ENCODE data around the gene MTFMT. TPM values are rescaled to one million over a fixed set of nuclear protein-coding genes. Genes with fewer than 3 reads are reported as not detected.

MTFMT gene
- polyA plus RNA-seq, 1 donor = 8.5 TPM

DNA sequence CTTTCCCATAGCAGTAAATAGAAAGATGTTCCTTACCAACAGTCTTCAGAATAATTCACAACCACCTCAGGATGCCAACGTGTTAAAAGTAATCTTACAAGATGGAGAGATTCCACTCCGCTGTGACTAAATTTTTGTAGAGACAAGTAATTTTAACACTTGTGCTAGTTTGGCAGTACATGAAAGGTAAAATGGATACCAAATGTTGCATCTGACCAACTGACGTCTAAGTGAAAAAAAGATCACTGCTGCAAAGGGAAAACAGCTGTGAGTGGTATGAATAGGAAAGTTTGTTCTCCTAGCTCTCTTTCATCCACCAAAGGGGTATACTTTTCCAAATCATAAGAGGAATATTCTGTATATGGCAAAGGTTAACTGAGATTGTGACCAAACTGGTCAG is 42.3 kb downstream of the MTFMT start:
- no peak for DNase-seq (ENCODE audit: low read depth)

DNA sequence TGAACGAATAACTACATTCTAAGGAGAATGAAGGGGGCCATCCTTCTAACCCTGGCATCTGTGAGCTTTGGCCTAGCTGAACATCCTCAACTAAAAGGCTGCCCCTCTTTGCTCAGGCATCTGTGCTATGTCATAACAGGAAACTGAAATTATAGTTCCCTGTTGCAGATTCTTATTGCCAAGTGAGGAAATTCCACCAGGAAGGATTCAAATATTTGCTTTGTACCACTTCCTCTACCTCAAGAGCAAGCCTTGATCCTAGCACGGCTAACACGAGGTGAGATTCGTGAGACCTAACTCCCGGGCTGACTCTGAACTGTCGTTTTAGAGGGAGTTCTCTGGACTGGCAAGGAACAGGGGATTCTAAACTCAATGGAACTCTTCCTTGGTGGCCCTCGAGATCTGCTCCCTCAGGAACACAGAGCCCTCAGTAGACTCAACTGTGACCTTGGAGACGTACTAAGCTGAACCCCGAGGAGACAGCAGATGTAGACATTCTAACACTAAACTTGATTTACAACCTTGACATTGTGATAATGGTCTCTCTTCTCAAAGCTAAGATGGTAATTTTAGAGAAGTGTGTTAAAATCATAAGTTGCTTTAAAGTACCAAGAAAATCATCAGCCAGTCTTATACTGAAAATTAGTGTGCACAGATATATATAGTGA is 43.9 kb downstream of the MTFMT start:
- no peak for DNase-seq (ENCODE audit: low read depth)

DNA sequence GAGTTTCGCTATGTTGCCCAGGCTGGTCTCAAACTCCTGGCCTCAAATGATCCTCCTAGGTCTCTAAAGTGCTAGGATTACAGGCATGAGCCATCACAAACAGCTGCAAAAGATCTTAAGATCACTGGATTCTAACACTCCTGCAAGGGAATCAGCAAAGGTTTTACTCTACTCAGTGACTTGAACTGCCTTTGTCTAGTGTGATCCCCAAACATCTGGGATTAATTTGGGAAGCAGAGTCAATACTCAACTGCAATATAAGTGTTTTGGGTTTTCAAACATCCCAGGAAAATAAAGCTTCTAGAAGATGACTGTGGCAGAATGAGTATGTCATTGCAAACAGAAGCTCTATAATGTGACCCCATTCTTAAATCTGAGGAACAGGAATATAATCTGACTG is 47.0 kb downstream of the MTFMT start:
- DNase-seq (ENCODE audit: low read depth) = no peak

DNA sequence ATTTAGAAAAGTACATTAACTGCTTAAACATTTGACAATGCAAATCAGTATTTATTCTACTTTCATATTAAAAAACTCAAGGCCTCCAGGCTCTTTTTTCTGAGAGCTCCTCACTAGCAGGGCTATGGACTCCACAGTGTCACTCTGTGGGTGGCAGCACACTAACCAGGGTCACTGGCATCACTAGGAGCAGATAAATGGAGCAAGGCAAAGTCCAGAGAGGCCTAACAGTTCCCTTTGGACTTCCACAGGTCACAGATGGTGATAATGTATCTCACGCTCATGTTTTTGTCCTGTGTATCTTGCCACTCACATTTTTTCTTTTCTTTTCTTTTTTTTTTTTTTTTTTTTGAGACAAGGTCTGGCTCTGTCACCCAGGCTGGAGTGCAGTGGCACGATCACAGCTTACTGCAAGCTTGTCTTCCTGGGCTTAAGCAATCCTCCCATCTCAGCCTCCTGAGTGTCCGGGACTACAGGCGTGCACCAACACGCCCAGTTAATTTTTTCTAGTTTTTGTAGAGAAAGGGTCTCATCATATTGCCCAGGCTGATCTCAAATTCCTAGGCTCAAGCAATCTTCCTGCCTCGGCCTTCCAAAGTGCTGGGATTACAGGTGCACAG is 47.5 kb downstream of the MTFMT start:
- DNase-seq (ENCODE audit: low read depth) = no peak

DNA sequence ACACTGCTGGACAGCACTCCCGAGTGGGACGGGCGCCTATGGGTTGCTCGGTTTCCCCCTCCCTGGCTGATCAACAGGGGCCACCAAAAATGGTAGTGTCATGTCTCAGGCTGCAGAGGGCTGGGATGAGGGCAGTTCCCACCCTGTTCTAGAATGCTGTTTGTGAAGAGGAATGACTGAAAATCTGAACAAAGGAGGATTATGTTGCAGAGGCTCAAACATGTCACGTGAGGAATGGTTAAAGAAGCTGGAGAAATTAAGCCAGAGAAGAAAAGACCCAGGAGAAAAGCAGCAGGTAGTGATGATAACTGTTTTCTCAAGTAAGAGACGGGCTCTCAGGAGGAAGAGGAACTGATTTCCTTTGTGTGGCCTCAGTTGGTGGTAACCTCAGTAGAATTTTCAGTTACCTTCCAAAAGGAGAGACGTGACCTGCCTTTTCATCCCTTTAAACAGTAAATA is 50.2 kb downstream of the MTFMT start:
- no peak for DNase-seq (ENCODE audit: low read depth)

DNA sequence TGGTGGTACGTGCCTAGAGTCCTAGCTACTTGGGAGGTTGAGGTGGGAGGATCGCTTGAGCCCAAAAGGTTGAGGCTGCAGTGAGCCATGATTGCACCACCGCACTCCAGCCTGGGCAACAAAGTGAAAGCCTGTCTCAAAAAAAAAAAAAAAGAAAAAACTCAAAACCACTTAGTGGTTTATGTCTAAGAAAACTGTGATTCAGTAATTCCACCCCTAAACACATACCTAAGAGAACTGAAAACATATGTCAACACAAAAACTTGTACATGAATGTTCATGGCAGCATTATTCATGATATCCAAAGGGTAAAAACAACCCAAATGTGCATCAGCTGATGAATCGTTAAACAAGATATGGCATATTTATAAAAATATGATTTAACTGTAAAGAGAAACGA is 54.0 kb downstream of the MTFMT start:
- DNase-seq (ENCODE audit: low read depth) = no peak

DNA sequence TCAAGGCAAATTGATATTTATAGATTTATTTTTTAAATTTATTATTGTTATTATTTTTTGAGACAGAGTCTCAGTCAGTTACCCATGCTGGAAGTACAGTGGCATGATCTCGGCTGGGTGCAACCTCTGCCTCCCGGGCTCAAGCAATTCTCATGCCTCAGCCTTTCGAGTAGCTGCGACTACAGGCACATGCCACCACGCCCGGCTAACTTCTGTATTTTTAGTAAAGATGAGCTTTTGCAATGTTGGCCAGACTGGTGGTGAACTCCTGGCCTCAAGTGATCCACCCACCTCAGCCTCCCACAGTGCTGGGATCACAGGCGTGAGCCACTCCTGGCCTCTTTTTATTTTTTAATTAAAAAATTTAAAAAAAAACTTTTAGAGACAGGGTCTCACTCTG is 58.7 kb downstream of the MTFMT start:
- no peak for DNase-seq (ENCODE audit: low read depth)

DNA sequence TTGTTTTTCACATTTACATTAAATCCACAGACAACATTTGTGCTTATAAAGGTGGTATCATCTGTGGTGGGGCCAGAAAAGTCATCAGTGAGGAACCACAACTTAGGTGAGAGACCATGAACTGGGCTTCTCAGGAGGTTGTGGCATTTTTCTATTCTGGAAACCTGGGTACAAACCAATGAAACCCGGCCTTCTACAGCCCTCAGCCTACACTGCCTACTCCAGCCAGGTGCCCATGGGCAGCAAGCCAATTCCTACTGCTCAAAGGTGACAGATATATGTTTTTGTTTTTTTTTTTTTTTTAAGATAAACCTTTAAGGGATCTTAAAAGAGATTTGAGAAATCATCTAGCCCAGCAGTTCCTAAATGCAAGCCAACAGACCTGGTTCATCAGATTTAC is 60.0 kb downstream of the MTFMT start:
- DNase-seq (ENCODE audit: low read depth) = no peak

DNA sequence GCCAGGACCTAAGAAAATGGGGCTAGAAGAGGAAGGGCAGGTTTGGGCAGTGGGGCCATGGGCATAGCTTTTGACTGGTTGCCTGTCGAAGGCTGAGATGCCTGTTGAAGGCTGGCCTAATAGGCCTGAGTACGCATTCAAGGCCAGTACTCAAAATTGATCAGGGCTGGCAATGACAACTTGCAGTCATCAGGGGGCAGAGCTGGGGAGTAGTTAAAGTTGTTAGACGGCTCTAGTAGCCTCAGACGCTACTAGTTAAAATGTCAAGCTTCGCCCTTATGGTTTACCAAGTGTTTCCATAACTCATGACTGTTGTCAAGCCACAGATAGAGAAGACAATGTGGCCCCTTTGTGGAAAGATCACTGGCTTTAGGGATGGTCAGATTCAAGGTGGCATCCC is 68.4 kb downstream of the MTFMT start:
- DNase-seq (ENCODE audit: low read depth) = no peak

DNA sequence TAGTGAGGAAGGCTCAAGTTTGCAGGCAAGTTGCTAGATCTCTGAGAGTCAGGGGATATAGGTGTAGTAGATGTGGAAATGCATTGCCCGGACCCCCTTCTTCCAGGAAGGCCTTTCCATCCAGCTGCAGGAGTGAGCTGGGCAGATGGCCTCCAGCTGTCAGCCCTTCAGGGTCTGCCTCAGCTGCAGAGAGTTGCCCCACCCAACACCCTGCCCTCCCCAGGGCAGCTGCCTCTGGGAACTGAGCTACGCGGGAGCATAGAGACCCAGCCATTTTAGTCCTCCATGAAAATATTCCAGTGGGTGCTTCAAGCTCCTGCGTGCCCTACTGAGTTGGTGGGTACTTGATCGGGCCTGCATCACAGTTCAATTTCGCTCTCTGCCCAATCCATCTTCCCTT is 69.3 kb downstream of the MTFMT start:
- DNase-seq (ENCODE audit: low read depth) = no peak

DNA sequence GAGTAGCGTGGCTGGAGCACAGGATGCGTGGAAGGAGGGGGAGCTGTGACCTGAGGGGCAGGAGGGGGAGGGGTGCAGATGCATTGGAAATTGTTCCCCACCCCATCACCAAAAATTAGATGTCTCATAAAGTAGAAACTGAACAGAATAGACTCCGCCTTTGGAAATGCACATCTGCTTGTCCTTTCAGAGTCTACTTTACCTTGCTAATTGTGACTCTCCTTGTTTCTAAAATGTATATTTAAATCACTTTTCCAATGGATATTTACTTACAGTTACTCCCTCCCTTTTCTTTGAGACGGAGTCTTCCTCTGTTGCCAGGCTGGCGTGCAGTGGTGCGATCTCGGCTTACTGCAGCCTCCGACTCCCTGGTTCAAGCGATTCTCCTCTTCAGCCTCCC is 70.3 kb downstream of the MTFMT start:
- no peak for DNase-seq (ENCODE audit: low read depth)

DNA sequence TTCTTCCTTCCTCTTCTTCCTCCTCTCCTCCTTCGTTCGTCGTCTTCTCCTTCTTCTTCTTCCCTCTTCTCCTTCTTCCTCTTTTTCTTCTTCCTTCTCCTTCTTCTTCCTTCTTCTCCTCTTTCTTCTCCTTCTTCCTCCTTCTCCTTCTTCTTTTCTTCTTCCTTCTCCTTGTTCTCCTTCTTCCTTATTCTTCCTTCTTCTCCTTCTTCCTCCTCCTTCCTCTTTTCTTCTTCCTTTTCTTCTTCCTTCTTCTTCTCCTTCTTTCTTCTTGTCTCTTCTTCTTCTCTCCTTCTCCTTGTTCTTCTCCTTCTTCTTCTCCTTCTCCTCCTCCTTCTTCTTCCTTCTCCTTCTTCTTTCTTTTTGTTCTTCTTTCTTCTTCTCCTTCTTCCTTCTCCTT is 75.0 kb downstream of the MTFMT start:
- no peak for DNase-seq (ENCODE audit: low read depth)

DNA sequence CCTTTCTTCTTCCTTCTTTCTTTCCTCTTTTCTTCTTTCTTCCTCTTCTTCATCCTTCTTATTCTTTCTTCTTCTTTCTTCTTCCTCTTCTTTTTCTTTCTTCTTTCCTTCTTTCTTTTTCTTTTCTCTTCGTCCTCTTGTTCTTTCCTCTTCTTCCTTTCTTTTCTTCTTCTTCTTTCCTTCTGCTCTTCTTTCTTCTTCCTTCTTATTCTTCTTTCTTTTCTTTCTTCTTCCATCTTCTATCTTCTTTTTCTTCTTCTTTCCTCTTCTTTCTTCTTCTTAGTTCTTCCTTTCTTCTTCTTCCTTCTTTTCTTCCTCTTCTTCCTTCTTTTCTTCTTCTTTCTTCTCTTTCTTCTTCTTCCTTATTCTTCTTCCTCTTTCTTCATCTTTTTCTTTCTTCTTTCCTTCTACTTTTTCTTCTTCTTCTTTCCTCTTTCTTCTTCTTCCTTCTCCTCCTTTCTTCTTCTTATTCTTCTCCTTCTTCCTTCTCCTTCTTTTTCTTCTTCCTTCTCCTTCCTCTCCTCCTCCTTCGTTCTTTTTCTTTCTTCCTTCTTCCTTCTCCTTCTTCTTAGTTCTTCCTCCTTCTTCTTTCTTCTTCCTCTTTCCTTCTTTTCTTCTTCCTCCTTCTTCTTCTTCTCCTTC is 77.5 kb downstream of the MTFMT start:
- DNase-seq (ENCODE audit: low read depth) = no peak

Other genes starting within 250 kb of the MTFMT start
- gene PIF1, start 204.0 kb downstream of the MTFMT start, polyA plus RNA-seq (ENCODE audit: insufficient read length) = 8.0 TPM
- gene PLEKHO2, start 187.7 kb downstream of the MTFMT start, polyA plus RNA-seq (ENCODE audit: insufficient read length) = 13.1 TPM
- gene ANKDD1A, start 117.7 kb downstream of the MTFMT start, polyA plus RNA-seq (ENCODE audit: insufficient read length) = 6.1 TPM
- gene SPG21, start 39.7 kb downstream of the MTFMT start, polyA plus RNA-seq (ENCODE audit: insufficient read length) = 84.3 TPM
- 1.3 TPM for gene SLC51B, start 15.7 kb upstream of the MTFMT start, polyA plus RNA-seq (ENCODE audit: insufficient read length)
- gene RASL12, start 38.4 kb upstream of the MTFMT start, polyA plus RNA-seq (ENCODE audit: insufficient read length) = 12.7 TPM
- 2.0 TPM for gene KBTBD13, start 47.1 kb upstream of the MTFMT start, polyA plus RNA-seq (ENCODE audit: insufficient read length)
- gene UBAP1L, start 85.6 kb upstream of the MTFMT start, polyA plus RNA-seq (ENCODE audit: insufficient read length) = 4.8 TPM
- gene PDCD7, start 104.2 kb upstream of the MTFMT start, polyA plus RNA-seq (ENCODE audit: insufficient read length) = 19.5 TPM
- gene CLPX, start 155.7 kb upstream of the MTFMT start, polyA plus RNA-seq (ENCODE audit: insufficient read length) = 39.5 TPM
- 22.1 TPM for gene CILP, start 181.8 kb upstream of the MTFMT start, polyA plus RNA-seq (ENCODE audit: insufficient read length)